GM23248 (cell line): ENCODE measurements around the gene GPR17. TPM values are rescaled to one million over a fixed set of nuclear protein-coding genes. Genes with fewer than 3 reads are reported as not detected.

ENCODE experiments used
- DNase-seq: peaks from one replicate; pipeline ENCODE4 v3.0.0-alpha.2; 2015
- H2AFZ ChIP-seq: fragments of 200-600 bp; sonication (generic); 2 replicates; pipeline ENCODE4 v1.6.1; 2016; ENCODE audit warnings: antibody characterized with exemption
- H3F3A ChIP-seq: fragments of 200-600 bp; sonication (generic); 2 replicates; pipeline ENCODE4 v1.6.1; 2016; ENCODE audit warnings: mild to moderate bottlenecking, antibody characterized with exemption, mixed run types; ENCODE audit not compliant: insufficient read depth
- H3K27ac ChIP-seq: fragments of 200-600 bp; sonication (generic); 2 replicates; pipeline ENCODE4 v1.5.1; 2016; ENCODE audit warnings: mild to moderate bottlenecking
- H3K27me3 ChIP-seq: fragments of 200-600 bp; sonication (generic); replicated peaks from 2 replicates; pipeline ENCODE4 v1.6.1; 2016; ENCODE audit warnings: mild to moderate bottlenecking; ENCODE audit not compliant: insufficient read depth
- H3K36me3 ChIP-seq: fragments of 200-600 bp; sonication (generic); 2 replicates; pipeline ENCODE4 v1.6.1; 2016; ENCODE audit warnings: low read depth, mild to moderate bottlenecking
- H3K4me1 ChIP-seq: fragments of 200-600 bp; sonication (generic); 2 replicates; pipeline ENCODE4 v1.6.1; 2016; ENCODE audit warnings: mild to moderate bottlenecking; ENCODE audit not compliant: insufficient read depth
- H3K4me2 ChIP-seq: fragments of 200-600 bp; sonication (generic); one replicate; pipeline ENCODE4 v1.6.1; 2016; ENCODE audit warnings: mild to moderate bottlenecking; ENCODE audit not compliant: unreplicated experiment
- H3K4me3 ChIP-seq: fragments of 200-600 bp; sonication (generic); 2 replicates; pipeline ENCODE4 v1.5.1; 2016; ENCODE audit warnings: mild to moderate bottlenecking
- H3K79me2 ChIP-seq: fragments of 200-600 bp; sonication (generic); 2 replicates; pipeline ENCODE4 v1.6.1; 2016; ENCODE audit warnings: mild to moderate bottlenecking; ENCODE audit not compliant: insufficient read depth
- H3K9ac ChIP-seq: fragments of 200-600 bp; sonication (generic); 2 replicates; pipeline ENCODE4 v1.6.1; 2016; ENCODE audit warnings: mild to moderate bottlenecking
- H3K9me2 ChIP-seq: fragments of 200-600 bp; sonication (generic); 2 replicates; pipeline ENCODE4 v1.6.1; 2016; ENCODE audit warnings: mixed run types, mild to moderate bottlenecking, moderate library complexity; ENCODE audit not compliant: insufficient read depth
- H3K9me3 ChIP-seq: fragments of 200-600 bp; sonication (generic); one replicate; pipeline ENCODE4 v1.6.1; 2017; ENCODE audit warnings: low read depth
- H4K20me1 ChIP-seq: fragments of 200-600 bp; sonication (generic); 2 replicates; pipeline ENCODE4 v1.6.0; 2016; ENCODE audit not compliant: insufficient read depth
- EZH2 ChIP-seq: fragments of 200-600 bp; sonication (generic); IDR thresholded peaks from 2 replicates; pipeline ENCODE4 v1.6.1; 2018; ENCODE audit warnings: antibody characterized with exemption, mild to moderate bottlenecking; ENCODE audit not compliant: insufficient read depth, poor library complexity, severe bottlenecking
- EZH2phosphoT487 ChIP-seq: fragments of 200-600 bp; sonication (generic); IDR thresholded peaks from 2 replicates; pipeline ENCODE4 v1.6.1; 2018; ENCODE audit warnings: antibody characterized with exemption, moderate library complexity, mild to moderate bottlenecking, low read depth; ENCODE audit not compliant: insufficient read depth
- WGBS, 2 experiments: methylation state at CpG; one replicate each; pipeline ENCODE4 v1.1.6; 2015 to 2017; ENCODE audit warnings: low lambda C conversion rate in 2 of 2, low coverage in 1 of 2; ENCODE audit errors: missing lambda C conversion rate in 2 of 2; 5-methylcytosine and 5-hydroxymethylcytosine counted together
- in situ Hi-C: fragments of 300-500 bp; cut with MboI; formaldehyde crosslinking; loops from 2 replicates; pipeline ENCODE4 v1.15.0; 2020
- polyA plus RNA-seq: library from polyadenylated mRNA; unstranded; fragments of >200 nt; fragmentation: Nextera tagmentation; extraction: Ambion mirVana; gene quantifications from 2 replicates; pipeline ENCODE4 v1.2.1, GENCODE V29; 2016
- total RNA-seq: library from RNA; depleted of rRNA; stranded (reverse); fragments of >200 nt; shearing (Covaris generic); gene quantifications from 2 replicates; pipeline ENCODE4 v1.2.3, GENCODE V29; 2014; rRNA removed

GPR17 gene
- total RNA-seq (not detected in 2 replicates), polyA plus RNA-seq (0.11 TPM in 1 of 2 replicates, not detected in the other)

DNA sequence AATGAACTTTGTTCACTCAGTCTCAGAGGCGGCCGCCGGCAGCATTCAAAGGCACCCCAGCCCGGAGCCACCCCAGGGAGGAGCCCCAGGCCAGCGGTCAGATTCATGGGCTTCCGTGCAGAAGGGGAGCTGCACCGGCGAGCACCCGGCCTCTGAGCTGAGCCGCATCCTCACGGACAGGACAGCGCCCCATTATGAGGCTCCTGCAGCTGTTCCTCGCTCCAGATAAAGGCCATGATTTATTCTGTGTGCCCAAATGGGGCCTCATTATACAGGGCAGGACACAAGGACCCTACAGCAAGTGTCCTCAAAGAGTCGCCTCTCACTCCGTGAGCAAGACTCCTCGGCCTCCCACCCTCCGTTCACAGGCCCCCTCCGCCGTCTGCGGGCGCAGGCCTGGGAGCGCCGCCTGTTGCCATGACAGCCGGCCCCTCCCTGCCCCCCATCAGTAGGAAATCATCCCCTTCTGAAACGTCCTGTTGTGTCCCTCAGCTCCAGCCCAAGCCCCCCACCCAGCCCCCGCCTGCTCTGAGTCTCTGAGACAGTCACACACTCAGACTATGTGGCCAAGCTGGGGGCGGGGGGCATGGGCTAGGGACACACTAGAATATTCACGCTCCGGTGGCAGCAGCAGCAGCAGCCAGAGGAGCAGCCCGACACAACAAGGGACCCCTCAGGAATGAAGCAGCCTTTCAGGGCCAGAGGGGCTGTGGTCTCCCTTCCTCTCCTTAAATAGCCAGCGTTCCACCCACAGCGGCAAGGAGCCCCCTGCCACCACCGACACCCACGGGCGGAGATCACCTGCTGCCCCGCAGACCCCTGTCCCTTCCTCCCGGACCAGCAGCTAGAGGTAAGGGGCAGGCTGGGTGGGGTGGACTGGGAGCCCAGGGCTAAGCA, at the start of gene GPR17:
Gene GPR17, plus strand, starts transcription at position 759 of the 897 bp plus-strand sequence. CDS start 4,583 bp downstream, outside the sequence.
- H3K4me2 ChIP-seq: peak within 1 kb of the TSS; percentile 30
- H4K20me1 ChIP-seq: no peaks in the 10 kb centered on the region
- WGBS, 2 experiments: 87 to 88% methylated on average over 31 to 37 of the region's 37 CpGs
- DNase-seq: no peak
- no peak within 1 kb of the TSS for H3K4me3 ChIP-seq
- no peaks in the 10 kb centered on the region for H3K36me3 ChIP-seq
- H3K4me1 ChIP-seq: peaks cover 7% of the 10 kb centered on the region
- no peaks in the 10 kb centered on the region for H3K9me3 ChIP-seq
- in situ Hi-C loops: no loop called here
- H2AFZ ChIP-seq: no peak within 1 kb of the TSS
- TF ChIP-seq EZH2phosphoT487 (no peak), EZH2 (no peak)
- no peaks in the 10 kb centered on the region for H3K79me2 ChIP-seq
- H3F3A ChIP-seq: no peaks in the 10 kb centered on the region
- no peak within 1 kb of the TSS for H3K27ac ChIP-seq
- H3K9me2 ChIP-seq: no peaks in the 10 kb centered on the region
- no peak within 1 kb of the TSS for H3K9ac ChIP-seq
- H3K27me3 ChIP-seq: no peaks in the 10 kb centered on the region

DNA sequence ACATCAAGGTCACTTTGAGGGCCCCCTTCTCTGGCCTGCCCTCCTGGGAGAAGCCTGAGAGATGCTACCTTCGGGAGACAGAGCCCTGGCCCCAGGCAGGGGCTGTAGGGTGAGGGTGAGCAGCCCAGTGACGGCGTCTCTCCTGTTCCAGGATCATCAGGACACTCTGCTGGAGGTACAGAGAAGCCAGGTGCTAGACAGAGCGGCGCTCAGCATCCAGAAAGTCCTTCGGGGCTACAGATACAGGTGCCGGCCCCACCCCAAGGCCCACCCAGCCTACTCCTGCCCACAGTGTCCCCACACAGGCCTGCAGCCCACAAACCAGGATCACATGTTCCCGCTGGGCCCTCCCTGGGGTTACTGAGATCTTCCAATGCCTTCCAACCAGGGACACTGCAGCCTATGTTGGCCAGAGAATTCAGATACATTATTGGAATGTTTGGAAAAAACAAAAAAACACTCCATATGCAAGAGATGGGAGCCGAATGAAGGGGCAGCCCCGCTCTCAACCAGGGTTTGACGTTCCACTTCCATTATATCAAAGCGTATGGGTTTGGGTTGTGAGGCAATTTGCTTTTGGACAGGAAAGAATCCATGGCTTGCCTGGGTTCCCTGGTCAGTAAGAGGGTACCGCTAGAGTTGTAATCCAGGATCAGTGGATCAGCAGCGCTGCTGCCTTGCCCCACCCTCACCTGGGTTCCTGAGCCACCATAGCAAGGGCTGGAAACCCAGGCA, 49.5 kb upstream of the GPR17 start:
- Histone ChIP-seq H3F3A (peaks cover 21% of the 10 kb centered on the region), H2AFZ (no peak overlapping the region), H3K4me2 (no peak overlapping the region), H3K4me1 (peaks cover 16% of the 10 kb centered on the region), H3K27ac (no peak overlapping the region), H3K4me3 (no peak overlapping the region), H3K79me2 (no peaks in the 10 kb centered on the region), H3K9me3 (no peaks in the 10 kb centered on the region), H3K9ac (no peak overlapping the region), H3K36me3 (no peaks in the 10 kb centered on the region), H3K9me2 (no peaks in the 10 kb centered on the region), H4K20me1 (no peaks in the 10 kb centered on the region), H3K27me3 (no peaks in the 10 kb centered on the region)
- 89% methylated on average over 10 to 14 of the region's 14 CpGs for WGBS, 2 experiments
- DNase-seq: no peak
- TF ChIP-seq EZH2 (no peak), EZH2phosphoT487 (no peak)
- in situ Hi-C loops: no loop called here

GRCh38 chr2:127597046-127597983, 48.6 kb upstream of the GPR17 start:
- H3K4me2 ChIP-seq: no peak overlapping the region
- H3K79me2 ChIP-seq: no peaks in the 10 kb centered on the region
- H2AFZ ChIP-seq: no peak overlapping the region
- no peak overlapping the region for H3K27ac ChIP-seq
- no peak overlapping the region for H3K9ac ChIP-seq
- no peaks in the 10 kb centered on the region for H3K9me2 ChIP-seq
- no peaks in the 10 kb centered on the region for H3K9me3 ChIP-seq
- no peaks in the 10 kb centered on the region for H3K36me3 ChIP-seq
- H4K20me1 ChIP-seq: no peaks in the 10 kb centered on the region
- in situ Hi-C loops: no loop called here
- no peaks in the 10 kb centered on the region for H3K27me3 ChIP-seq
- no peak overlapping the region for H3K4me3 ChIP-seq
- DNase-seq: no peak
- TF ChIP-seq EZH2 (no peak), EZH2phosphoT487 (no peak)
- H3K4me1 ChIP-seq: peaks cover 16% of the 10 kb centered on the region
- peaks cover 21% of the 10 kb centered on the region for H3F3A ChIP-seq
- WGBS, 2 experiments: 82 to 86% methylated on average over 17 of the region's 17 CpGs

GRCh38 chr2:127597984-127598380, 48.0 kb upstream of the GPR17 start:
- no peaks in the 10 kb centered on the region for H3K9me2 ChIP-seq
- H2AFZ ChIP-seq: no peak overlapping the region
- no peaks in the 10 kb centered on the region for H3K79me2 ChIP-seq
- no peaks in the 10 kb centered on the region for H3K27me3 ChIP-seq
- no peaks in the 10 kb centered on the region for H4K20me1 ChIP-seq
- peaks cover 21% of the 10 kb centered on the region for H3F3A ChIP-seq
- in situ Hi-C loops: no loop called here
- no peak overlapping the region for H3K4me2 ChIP-seq
- H3K9ac ChIP-seq: no peak overlapping the region
- no peaks in the 10 kb centered on the region for H3K36me3 ChIP-seq
- H3K9me3 ChIP-seq: no peaks in the 10 kb centered on the region
- WGBS, 2 experiments: 54 to 55% methylated on average over 4 of the region's 4 CpGs
- TF ChIP-seq EZH2: no peak
- TF ChIP-seq EZH2phosphoT487: no peak
- peaks cover 16% of the 10 kb centered on the region for H3K4me1 ChIP-seq
- no peak overlapping the region for H3K27ac ChIP-seq
- DNase-seq: peak; percentile 59
- no peak overlapping the region for H3K4me3 ChIP-seq
